Measurements from ENCODE around the gene FHIT.
"Not testable (repeated sequence)": the region's sequence is repeated elsewhere in the genome, so short reads cannot be mapped to it uniquely, and the experiment has no call there.

Gene FHIT

GRCh38 chr3:59934560-59934959 lies 1316.7 kb downstream of the FHIT start:
- DNase-seq (ENCODE audit: low read depth), result not testable (repeated sequence)

DNA sequence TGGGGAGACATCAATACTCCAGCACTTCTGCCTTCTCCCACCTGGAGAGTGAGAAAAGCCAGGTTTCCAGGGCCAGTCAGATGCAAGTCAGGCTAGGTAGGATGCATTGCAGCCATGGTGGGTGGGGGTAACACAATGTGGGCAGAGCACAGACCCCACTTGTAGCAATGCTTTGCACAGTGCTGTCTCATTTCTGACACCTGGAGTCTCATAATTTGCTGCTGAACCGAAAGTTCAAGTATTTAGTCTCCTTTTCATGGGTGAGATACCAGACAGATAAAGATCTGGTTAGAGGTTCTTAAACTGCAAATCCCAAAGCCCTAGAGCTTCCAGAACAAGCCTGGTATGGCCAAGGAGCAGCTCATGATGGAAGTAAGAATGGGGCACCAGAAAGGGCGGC lies 1321.1 kb downstream of the FHIT start:
- DNase-seq (ENCODE audit: low read depth), result no peak

GRCh38 chr3:59927056-59927455 lies 1324.2 kb downstream of the FHIT start:
- no peak for DNase-seq (ENCODE audit: low read depth)

DNA sequence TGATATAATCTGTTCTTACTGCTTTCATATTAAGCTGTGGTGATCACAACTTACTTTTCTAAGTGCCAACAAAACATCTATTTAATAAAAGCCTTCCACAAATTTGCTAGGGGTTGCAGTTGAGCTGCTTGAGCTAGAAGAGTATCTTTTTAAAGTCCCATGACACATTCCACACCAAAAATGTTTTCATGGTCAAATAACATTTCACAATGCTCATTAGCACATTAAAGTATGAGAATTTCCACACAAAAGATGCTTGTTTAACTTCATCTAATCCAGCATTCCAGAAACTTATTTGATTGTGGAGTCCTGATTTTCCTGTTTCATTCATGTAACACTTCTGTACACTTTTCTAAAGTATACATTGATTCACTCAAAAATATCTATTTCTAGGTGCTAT lies 1325.3 kb downstream of the FHIT start:
- DNase-seq (ENCODE audit: low read depth), result no peak

- DNase-seq (ENCODE audit: low read depth), result no peak
These were observed 1329.1 kb downstream of the FHIT start for GRCh38 chr3:59922192-59922591.

- no peak for DNase-seq (ENCODE audit: low read depth)
These were observed 1330.4 kb downstream of the FHIT start for GRCh38 chr3:59920822-59921221.

- DNase-seq (ENCODE audit: low read depth), result no peak
These were observed 1331.7 kb downstream of the FHIT start for GRCh38 chr3:59919586-59919985.

DNA sequence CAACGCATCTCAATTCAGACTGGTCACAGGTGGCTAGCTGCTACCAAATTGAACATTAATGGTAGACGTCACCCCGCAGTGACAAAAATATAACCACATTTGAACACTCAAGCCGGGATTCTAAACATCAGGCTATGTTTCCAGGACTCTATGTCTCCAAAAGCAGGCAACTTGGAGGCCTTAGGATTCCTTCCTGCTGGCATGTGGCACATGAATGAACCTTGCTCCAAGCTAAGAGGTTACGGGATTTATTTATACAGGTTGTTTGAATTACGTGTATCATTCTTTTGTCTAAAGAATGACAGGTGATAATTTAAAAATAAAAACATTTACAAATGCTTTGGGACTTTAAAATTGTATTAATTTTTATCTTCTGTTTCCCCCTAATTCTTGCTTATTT lies 1337.0 kb downstream of the FHIT start:
- no peak for DNase-seq (ENCODE audit: low read depth)

DNA sequence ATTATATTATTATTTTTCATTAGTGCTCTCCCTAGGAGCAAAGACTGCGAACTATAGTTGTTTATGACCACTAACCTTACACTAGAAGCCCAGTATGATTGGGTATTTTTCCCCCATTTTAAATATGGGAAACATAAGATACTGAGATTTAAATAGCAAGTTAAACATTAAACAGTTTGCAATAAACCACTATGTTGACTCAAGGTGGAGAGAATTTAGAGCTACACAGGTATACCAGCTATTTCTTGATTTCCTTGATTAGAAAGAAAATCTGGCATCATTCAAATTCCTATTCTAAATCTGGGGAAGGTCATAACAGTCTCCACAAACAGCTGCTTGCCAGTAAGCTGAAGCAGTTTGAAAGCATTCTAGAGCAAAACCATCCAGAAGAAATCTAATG lies 1337.6 kb downstream of the FHIT start:
- DNase-seq (ENCODE audit: low read depth), result no peak

- no peak for DNase-seq (ENCODE audit: low read depth)
These were observed 1342.6 kb downstream of the FHIT start for GRCh38 chr3:59908701-59909100.

DNA sequence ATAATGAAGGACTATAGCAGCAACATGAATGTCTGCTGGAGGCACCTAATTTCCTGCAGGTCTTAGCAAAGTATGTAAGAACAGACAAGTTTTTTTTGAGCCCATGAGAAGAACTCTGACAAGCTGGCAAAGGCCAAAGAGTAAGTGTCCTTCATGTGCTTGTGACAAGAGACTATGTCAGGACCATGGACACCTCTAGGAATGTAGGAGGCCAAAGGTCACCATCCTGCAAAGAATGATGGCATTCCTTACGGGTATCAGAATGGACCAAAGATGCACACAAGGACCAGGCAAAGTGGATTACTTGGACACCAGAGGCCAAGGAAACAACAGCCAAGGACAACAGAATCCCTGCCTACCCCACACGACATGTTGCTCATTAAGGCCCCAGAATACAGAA lies 1343.0 kb downstream of the FHIT start:
- no peak for DNase-seq (ENCODE audit: low read depth)

GRCh38 chr3:59904296-59904695 lies 1347.0 kb downstream of the FHIT start:
- DNase-seq (ENCODE audit: low read depth), result no peak

DNA sequence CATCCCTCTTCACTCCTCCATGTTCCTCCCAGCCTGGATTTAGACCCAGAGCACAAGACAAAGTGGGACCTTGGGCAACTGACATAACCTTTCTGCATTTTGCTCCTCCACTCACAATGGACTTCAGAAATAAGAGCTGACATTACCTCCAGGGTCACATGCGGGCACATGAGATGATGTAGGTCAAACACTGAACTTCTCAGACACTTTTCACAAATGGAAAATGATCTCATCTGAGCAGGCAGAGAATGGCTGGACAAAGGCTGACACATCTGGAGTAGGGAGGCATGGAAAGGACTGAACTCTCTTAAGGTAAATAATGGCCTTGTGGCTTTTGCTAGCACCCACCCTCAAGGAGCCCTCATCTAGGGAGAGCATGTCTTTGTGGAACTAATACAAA lies 1352.2 kb downstream of the FHIT start:
- no peak for DNase-seq (ENCODE audit: low read depth)

DNA sequence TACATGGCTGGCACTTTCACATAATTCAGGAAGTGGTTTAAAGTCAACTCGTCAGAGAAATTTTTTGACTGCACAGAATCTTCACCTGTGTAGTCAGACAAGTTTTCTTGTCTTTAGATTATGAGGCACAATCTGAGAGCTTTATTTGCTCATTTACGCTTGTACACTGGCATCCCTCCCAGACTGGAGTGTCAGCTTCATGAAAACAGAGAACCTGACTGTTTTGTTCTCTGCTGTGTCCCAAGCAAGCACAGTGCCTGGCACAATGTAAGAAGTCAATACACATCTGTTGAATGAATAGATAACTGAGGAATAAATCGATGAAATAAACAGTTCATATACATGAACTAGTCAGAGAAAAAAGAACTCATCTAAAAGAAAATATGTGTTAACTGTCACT lies 1355.3 kb downstream of the FHIT start:
- no peak for DNase-seq (ENCODE audit: low read depth)

- no peak for DNase-seq (ENCODE audit: low read depth)
These were observed 1356.7 kb downstream of the FHIT start for GRCh38 chr3:59894425-59895121.

DNA sequence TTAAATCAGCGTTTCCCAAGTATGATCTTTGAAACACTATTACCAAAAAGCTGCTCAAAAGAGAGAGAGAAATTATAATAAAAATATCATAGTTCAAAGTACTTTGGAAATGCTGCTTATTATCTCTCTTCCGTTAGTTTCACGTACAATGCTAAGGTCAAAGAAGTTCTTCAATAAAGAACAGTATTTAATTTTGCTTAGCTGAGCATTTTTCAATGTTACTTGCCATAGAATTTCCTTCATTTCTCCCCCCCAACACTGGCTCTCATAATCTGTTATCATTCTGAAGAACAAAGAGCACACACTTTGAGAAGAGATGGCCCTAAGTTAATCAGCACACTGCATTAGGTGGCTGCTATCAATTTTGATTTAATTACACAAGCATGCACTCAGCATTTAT lies 1360.6 kb downstream of the FHIT start:
- DNase-seq (ENCODE audit: low read depth), result no peak

GRCh38 chr3:59886790-59887189 lies 1364.5 kb downstream of the FHIT start:
- DNase-seq (ENCODE audit: low read depth), result no peak

GRCh38 chr3:59885899-59886400 lies 1365.3 kb downstream of the FHIT start:
- DNase-seq (ENCODE audit: low read depth), result no peak

DNA sequence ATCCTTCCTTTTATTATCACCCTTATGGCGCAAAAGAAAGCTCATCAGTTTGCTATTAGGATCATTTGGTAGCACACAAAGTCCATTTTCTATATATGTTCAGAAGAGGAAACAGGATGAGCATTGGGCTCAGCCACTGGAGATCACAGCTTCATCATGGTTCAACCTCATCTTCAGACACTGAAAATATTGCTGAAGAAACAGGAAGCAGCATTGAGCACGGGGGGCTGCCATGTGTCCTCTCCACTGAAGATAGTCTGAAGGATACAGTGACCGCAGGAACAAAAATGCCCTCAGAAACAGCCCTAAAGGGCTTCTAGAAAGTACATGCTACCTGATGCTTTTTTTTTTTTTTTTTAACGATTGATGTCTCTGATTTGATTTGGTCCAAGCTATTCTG lies 1366.2 kb downstream of the FHIT start:
- no peak for DNase-seq (ENCODE audit: low read depth)

GRCh38 chr3:59884409-59884808 lies 1366.8 kb downstream of the FHIT start:
- DNase-seq (ENCODE audit: low read depth), result no peak

DNA sequence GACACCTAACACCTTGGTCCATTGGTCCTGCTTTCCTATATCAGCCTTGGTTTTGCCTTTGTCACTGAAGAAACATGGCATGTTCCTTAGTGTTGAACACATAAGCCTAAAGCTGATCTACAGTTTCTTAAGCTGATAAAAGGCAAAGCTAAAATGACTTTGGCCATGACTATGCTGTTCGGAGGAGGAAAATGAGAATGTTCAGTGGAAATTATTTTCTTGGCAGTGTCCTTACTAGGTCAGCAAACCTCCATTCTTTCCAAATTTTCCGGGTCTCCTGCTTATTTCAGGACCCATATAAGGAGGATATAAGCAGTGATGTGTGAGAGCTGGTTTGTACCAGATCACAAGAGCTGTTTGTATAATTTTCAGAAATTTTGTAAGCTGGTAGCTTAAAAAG lies 1368.5 kb downstream of the FHIT start:
- DNase-seq (ENCODE audit: low read depth), result no peak

GRCh38 chr3:59880717-59881116 lies 1370.5 kb downstream of the FHIT start:
- no peak for DNase-seq (ENCODE audit: low read depth)

DNA sequence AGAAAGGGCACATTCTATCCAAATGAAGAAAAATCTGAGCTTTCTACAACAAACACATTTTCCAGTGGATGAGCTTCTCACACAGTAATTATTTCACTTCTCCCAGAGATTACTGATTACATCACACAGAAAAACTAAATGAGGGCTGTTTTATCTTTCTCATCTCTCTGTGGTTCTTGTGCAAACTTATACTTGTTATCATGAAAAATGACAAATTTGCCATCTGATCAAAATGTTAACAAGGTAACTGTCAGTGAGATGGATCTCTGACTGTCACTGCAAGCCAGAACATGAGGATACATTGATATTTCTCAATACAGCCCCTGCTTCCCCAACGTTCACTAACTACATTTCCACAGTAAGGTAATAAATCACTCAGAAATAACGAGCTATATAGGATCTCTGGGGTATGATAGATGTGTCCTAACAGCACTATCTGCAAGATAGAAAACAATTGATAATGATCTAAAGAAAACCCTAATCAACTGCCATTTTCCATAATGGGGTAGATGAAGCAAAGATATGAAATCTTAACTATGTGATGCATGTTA lies 1372.1 kb downstream of the FHIT start:
- no peak for DNase-seq (ENCODE audit: low read depth)

DNA sequence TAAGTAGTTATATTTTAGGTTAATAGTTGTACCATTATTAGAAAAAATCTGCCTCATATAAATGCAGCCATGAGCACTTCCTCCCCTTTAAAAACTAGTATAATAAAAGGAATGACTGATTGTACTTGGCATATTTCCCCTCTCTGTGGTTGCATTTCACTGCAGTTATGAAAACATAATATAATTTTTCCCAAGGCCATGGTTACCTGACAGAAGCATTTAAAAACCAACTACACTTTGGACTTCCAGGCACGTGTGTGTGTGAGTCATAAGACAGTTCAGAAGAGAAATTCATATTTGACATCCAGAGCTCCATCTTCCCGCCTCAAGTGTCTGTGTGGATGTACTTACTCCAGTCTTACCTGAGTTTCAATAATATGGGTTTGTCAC lies 1373.2 kb downstream of the FHIT start:
- no peak for DNase-seq (ENCODE audit: low read depth)
